SIG-M5 (cell line): ENCODE data around the gene CKS2.
"Not testable (repeated sequence)": the region's sequence is repeated elsewhere in the genome, so short reads cannot be mapped to it uniquely, and the experiment has no call there.

ENCODE experiments used
- DNase-seq: peaks from one replicate; lab custom pipeline; 2025; lab: John Stamatoyannopoulos, UW

The CKS2 gene

GRCh38 chr9:89310475-89311345 is at the start of gene CKS2:
TSS of gene CKS2 (plus strand) at chr9:89311195. CDS start at chr9:89311293, 98 bp downstream.
- peak; percentile 97 for DNase-seq

DNA sequence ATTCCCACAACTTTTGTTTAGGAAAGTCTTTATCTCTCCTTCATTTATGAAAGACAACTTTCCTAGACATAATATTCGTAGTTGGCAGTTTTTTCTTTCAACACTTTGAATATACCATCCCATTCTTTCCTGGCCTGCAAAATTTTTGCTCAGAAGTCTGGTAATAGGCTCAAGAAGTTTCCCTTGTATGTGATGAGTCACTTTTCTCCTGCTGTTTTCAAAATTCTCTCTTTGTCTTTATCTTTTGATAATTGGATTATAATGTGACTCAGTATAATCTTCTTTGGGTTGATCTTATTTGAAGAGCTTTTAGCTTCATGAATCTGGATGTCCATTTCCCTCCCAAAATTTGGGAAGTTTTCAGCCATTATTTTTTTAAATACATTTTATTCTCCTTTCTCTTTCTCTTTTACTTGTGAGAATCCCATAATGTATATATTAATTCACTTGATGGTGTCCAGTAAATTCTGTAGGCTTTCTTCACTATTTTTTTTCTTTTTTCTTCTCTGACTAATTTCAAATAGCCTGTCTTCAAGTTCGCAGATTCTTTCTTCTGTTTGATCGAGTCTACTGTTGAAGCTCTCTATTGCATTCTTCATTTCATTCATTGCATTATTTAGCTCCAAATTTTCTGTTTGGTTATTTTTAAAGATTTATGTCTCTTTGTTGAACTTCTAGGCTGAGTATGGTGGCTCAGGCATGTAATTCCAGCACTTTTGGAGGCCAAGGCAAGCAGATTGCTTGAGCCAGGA is 37.3 kb upstream of the CKS2 start:
- no peak for DNase-seq

GRCh38 chr9:89274838-89275237 is 36.2 kb upstream of the CKS2 start:
- DNase-seq = no peak

GRCh38 chr9:89276040-89276439 is 35.0 kb upstream of the CKS2 start:
- not testable (repeated sequence) for DNase-seq

DNA sequence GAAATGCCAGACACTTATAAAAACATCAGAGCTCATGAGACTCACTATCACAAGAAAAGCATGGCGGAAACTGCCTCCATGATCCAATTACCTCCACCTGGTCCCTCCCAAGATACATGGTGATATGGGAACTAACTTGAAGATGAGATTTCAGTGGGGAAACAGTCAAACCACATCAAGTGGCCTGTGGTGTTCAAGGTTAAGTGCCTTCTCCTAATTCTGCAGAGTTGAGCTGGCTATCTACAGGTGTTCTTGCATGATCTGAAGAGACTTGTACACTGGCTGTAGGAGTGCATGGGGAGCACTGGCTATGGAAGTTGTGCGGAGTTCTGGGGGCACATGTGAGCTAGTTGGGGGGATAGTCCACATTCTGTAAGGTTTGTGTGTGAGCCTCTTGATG is 34.0 kb upstream of the CKS2 start:
- no peak for DNase-seq

- DNase-seq = no peak
These were observed 33.5 kb upstream of the CKS2 start for GRCh38 chr9:89277454-89277853.

DNA sequence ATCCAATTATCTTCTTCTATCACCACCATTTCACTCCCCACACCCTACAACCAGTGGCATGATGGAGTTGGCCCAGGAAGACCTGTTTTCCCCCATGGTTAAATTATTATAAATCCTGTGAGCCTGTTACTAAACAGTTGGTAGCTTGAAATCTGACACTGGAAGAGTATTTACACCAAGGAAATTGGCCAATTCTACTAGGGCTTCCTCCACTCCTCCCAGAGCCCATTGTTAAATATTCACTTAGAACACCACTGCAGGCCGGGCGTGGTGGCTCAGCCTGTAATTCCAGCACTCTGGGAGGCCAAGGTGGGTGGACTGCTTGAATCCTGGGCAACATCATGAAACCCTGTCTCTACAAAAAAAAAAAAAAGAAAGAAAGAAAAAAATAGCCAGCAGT is 32.4 kb upstream of the CKS2 start:
- no peak for DNase-seq

DNA sequence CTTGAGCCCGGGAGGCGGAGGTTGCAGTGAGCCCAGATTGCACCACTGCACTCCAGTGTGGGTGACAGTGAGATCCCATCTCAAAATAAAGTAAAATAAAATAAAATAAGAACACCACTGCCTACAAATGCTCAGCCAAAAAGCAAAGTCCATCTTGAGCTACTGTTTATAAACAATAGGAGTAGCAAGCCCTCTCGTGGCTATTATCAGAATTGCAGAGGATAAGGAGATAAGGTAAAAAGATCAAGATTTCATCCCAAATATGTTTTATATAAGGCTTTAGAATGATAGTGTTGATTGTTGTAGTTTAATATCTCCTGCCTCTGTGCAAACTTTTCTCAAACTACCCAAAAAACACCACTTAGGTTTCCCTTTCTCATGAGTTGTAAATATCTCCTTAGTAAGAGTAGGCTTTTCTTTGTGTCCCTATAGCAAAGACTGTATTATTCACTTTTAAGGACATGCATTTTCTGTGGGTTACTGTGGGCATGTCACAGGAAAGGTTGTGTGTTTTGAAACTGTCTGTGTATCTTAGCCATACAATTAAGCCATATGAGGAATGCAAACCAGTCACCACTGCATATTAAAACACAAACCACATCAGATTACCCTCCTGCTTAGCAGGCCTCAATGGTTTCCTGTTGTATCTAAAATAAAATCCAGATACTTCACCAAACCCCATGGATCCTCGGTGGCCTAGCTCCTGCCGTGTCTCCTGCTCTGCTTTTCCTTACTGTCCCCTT is 31.8 kb upstream of the CKS2 start:
- DNase-seq = no peak

GRCh38 chr9:89281106-89281505 is 29.9 kb upstream of the CKS2 start:
- no peak for DNase-seq

DNA sequence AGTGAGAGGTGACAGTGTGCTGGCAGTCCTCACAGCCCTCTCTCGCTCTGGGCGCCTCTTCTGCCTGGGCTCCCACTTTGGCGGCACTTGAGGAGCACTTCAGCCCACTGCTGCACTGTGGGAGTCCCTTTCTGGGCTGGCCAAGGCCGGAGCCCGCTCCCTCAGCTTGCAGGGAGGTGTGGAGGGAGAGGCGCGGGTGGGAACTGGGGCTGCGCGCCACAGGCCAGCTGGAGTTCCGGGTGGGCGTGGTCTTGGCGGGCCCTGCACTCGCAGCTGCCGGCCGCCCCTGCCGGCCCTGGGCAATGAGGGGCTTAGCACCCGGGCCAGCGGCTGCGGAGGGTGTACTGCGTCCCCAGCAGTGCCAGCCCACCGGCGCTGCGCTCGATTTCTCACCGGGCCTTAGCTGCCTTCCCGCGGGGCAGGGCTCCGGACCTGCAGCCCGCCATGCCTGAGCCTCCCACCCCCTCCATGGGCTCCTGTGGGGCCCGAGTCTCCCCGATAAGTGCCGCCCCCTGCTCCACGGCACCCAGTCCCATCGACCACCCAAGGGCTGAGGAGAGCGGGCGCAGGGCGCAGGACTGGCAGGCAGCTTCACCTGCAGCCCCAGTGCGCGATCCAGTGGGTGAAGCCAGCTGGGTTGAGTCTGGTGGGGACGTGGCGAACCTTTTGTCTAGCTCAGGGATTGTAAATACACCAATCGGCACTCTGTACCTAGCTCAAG is 28.6 kb upstream of the CKS2 start:
- DNase-seq = not testable (repeated sequence)

DNA sequence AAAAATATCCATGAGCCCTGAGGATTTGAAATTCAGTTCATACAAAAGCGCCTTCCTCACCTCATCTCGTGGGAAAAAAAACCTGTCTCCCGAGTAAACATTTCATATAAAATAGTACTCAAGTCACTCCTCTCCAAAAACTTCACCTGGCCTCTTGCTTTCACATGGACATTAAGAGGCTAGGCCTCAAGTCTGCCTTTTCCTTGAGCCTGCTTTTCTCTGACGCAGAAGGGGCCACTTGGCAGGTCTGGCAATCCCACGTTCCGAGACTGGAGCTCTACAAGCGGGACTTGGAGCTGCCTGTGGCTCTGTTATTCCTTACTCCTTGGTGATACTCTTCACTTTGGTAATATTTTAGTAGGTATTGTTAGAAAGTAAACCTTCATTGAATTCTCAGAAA is 26.9 kb upstream of the CKS2 start:
- DNase-seq = no peak

DNA sequence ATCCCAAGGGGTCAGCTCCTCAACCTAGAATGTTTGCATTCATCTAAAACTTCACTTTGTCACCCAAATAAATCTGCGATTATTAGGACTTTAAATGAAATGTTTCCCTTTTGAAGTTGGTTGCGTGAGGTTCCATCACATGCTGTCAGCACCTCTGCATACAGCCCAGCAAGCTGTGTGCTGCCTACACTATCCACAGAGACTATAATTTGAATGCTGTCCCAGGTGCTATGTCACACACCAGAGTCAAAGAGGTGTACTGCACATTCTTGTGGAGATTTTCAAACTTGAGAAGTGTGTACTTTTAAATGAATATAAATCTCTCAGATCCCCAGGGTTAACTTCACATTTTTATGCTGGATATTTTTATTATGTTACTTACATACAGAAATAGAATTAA is 19.3 kb upstream of the CKS2 start:
- DNase-seq = no peak

DNA sequence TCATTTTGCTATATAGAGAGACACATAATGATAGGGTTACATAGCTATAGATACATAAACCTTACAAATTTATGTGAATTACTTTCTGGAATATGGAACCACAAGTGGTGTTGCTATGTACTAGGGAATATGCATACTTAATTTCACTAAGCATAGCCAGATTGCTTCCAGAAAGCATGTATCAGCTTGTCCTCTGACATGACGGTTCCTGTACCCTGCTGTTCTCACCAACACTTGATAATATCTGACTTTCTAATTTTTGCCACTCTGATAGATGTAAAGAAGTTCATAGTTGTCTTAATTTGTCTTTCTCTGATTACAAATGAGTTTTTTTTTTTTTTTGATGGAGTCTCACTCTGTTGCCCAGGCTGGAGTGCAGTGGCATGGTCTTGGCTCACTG is 18.0 kb upstream of the CKS2 start:
- DNase-seq = no peak

DNA sequence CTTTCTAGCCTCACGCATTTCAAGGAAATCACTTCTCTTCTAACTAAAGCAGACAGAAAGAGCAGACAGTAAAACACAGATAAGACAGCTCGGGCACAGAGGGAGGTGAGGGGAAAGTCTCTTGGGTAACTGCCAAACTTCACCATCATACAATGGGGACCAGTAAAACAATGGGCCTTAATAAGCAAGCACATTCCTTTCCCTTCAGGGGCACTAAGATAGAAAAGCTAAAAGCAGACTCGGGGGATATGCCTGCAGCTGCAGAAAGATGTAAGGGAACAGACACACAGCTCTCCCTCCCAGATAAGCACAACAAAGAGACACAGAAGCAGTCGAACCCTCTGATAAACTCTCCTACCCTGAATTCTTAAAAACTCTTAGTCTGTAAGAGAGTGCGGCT is 15.6 kb upstream of the CKS2 start:
- DNase-seq = no peak

GRCh38 chr9:89301996-89302395 is 9.0 kb upstream of the CKS2 start:
- not testable (repeated sequence) for DNase-seq

GRCh38 chr9:89304020-89304833 is 6.8 kb upstream of the CKS2 start:
- peak; percentile 29 for DNase-seq

DNA sequence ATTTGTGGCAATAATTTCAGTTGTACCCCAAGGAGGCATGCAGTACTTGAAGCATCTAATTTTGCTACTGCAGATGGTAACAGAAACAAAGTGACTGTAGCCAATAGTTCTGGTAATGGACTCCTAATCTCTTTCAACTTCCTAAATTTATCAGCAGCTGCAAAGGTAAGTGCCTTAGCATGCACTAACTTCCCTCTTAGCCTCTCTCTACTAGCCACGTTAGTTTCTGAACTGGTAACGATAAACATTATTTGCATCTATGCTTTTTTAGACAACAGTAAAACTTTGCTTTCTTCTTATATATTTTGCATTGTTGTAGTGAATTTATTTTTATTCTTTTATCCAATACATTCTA is 6.2 kb upstream of the CKS2 start:
- no peak for DNase-seq

- no peak for DNase-seq
These were observed 5.1 kb upstream of the CKS2 start for GRCh38 chr9:89305868-89306267.

DNA sequence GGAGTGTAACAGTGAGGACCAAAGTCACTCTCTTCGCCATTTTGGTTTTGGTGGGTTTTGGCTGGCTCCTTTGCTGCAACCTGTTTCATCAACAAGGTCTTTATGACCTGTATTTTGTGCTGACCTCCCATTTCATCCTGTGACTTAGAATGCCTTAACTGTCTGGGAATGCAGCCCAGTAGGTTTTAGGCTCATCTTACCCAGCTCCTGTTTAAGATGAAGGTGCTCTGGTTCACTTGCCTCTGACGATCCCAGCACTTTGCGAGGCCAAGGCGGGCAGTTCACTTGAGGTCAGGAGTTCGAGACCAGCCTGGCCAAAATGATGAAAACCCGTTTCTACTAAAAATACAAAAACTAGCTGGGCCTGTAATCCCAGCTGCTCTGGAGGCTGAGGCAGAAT is 1.8 kb upstream of the CKS2 start:
- no peak for DNase-seq

GRCh38 chr9:89309608-89310474 is 1.2 kb upstream of the CKS2 start:
- DNase-seq = no peak
